Vagina (tissue), 2 donors: ENCODE data around the gene EN2. TPM values are rescaled to one million over a fixed set of nuclear protein-coding genes. Genes with fewer than 3 reads are reported as not detected.

ENCODE experiments used
- DNase-seq, 2 donors: peaks; one replicate each; pipeline ENCODE4 v3.0.0-alpha.2; 2017; ENCODE audit errors: extremely low spot score in 2 of 2
- H3K27ac ChIP-seq: fragments of 200-600 bp; sonication (generic); one replicate; pipeline ENCODE4 v1.5.1; 2019
- H3K27me3 ChIP-seq: fragments of 200-600 bp; sonication (generic); one replicate; pipeline ENCODE4 v1.5.1; 2019
- H3K36me3 ChIP-seq, 2 donors: fragments of 200-600 bp; sonication (generic); one replicate each; pipeline ENCODE4 v1.5.1; 2017 to 2019
- H3K4me1 ChIP-seq: fragments of 200-600 bp; sonication (generic); one replicate; pipeline ENCODE4 v1.5.1; 2019
- H3K4me3 ChIP-seq, 2 donors: fragments of 200-600 bp; sonication (generic); 1 replicate in 1 of 2; 2 replicates in 1 of 2; pipeline ENCODE4 v1.5.1; 2016 to 2019
- H3K9me3 ChIP-seq: fragments of 200-600 bp; sonication (generic); one replicate; pipeline ENCODE4 v1.5.1; 2019
- CTCF ChIP-seq, 3 experiments: fragments of 450-650 bp in 2 of 3; fragments of 200-600 bp in 1 of 3; sonication (generic) in 1 of 3; IDR thresholded peaks; one replicate each; pipeline ENCODE4 v1.5.1; 2017 to 2019; ENCODE audit warnings: antibody characterized with exemption in 3 of 3, mild to moderate bottlenecking in 2 of 3, moderate library complexity in 2 of 3
- POLR2A ChIP-seq, 2 donors: fragments of 450-650 bp; IDR thresholded peaks; one replicate each; pipeline ENCODE4 v1.6.1; 2017; ENCODE audit warnings: antibody characterized with exemption in 2 of 2, mild to moderate bottlenecking in 2 of 2, moderate library complexity in 2 of 2
- POLR2AphosphoS5 ChIP-seq, 2 donors: sonication (generic); formaldehyde crosslinking; IDR thresholded peaks; one replicate each; pipeline ENCODE4 v1.9.0; 2017; ENCODE audit warnings: antibody characterized with exemption in 2 of 2, mild to moderate bottlenecking in 2 of 2, low read depth in 1 of 2; ENCODE audit not compliant: insufficient read depth in 1 of 2
- intact Hi-C: fragments of 100-400 bp; cut with DNase I; formaldehyde crosslinking; loops from one replicate; pipeline ENCODE4 v1.15.1; 2023
- total RNA-seq: library from RNA; depleted of rRNA; stranded (reverse); fragments of >200 nt; gene quantifications from one replicate; pipeline ENCODE4 v1.2.3, GENCODE V29; 2016

EN2 gene
- total RNA-seq, 1 donor from 2014 or later: 0.98 TPM

GRCh38 chr7:155505422-155505793 is 47.5 kb downstream of the EN2 start:
- peaks cover 24% of the 10 kb centered on the region for H3K27me3 ChIP-seq

GRCh38 chr7:155506854-155507337 is 49.0 kb downstream of the EN2 start:
- TF ChIP-seq POLR2A (IDR thresholded peaks at IDR 0.05) (no peak), POLR2AphosphoS5 (IDR thresholded peaks at IDR 0.05; ENCODE audit: insufficient read depth in 1 of 2, low read depth in 1 of 2) (no peak), CTCF (IDR thresholded peaks at IDR 0.05) (no peak)
- Histone ChIP-seq H3K4me3 (no peak overlapping the region), H3K9me3 (no peaks in the 10 kb centered on the region), H3K36me3 (no peaks in the 10 kb centered on the region), H3K27me3 (peaks cover 26% of the 10 kb centered on the region), H3K27ac (no peak overlapping the region), H3K4me1 (peaks cover 7% of the 10 kb centered on the region)
- intact Hi-C loops: no loop called here
- DNase-seq: no peak

More at GRCh38 chr7:155505422-155505793, 47.5 kb downstream of the EN2 start:
- no peak overlapping the region for H3K4me3 ChIP-seq
- TF ChIP-seq CTCF (IDR thresholded peaks at IDR 0.05) (no peak), POLR2A (IDR thresholded peaks at IDR 0.05) (no peak), POLR2AphosphoS5 (IDR thresholded peaks at IDR 0.05; ENCODE audit: insufficient read depth in 1 of 2, low read depth in 1 of 2) (no peak)
- H3K9me3 ChIP-seq: no peaks in the 10 kb centered on the region
- no peak overlapping the region for H3K27ac ChIP-seq
- peaks cover 7% of the 10 kb centered on the region for H3K4me1 ChIP-seq
- intact Hi-C loops: no loop called here
- H3K36me3 ChIP-seq: no peaks in the 10 kb centered on the region
- DNase-seq: no peak

GRCh38 chr7:155507576-155507975 is 49.6 kb downstream of the EN2 start:
- DNase-seq: no peak
- TF ChIP-seq POLR2AphosphoS5 (IDR thresholded peaks at IDR 0.05; ENCODE audit: insufficient read depth in 1 of 2, low read depth in 1 of 2) (no peak), POLR2A (IDR thresholded peaks at IDR 0.05) (no peak), CTCF (IDR thresholded peaks at IDR 0.05) (no peak)
- no peaks in the 10 kb centered on the region for H3K36me3 ChIP-seq
- H3K4me3 ChIP-seq: no peak overlapping the region
- H3K27me3 ChIP-seq: peaks cover 26% of the 10 kb centered on the region
- no peak overlapping the region for H3K27ac ChIP-seq
- peaks cover 7% of the 10 kb centered on the region for H3K4me1 ChIP-seq
- H3K9me3 ChIP-seq: no peaks in the 10 kb centered on the region
- intact Hi-C loops: no loop called here

- intact Hi-C loops: no loop called here
- H3K9me3 ChIP-seq: no peaks in the 10 kb centered on the region
- no peak overlapping the region for H3K4me3 ChIP-seq
- no peak for TF ChIP-seq POLR2A (IDR thresholded peaks at IDR 0.05)
- TF ChIP-seq CTCF (IDR thresholded peaks at IDR 0.05): no peak
- no peaks in the 10 kb centered on the region for H3K36me3 ChIP-seq
- DNase-seq: no peak
- peaks cover 7% of the 10 kb centered on the region for H3K4me1 ChIP-seq
- no peak overlapping the region for H3K27ac ChIP-seq
- H3K27me3 ChIP-seq: peaks cover 26% of the 10 kb centered on the region
Measured at GRCh38 chr7:155508376-155509358, 50.7 kb downstream of the EN2 start.

GRCh38 chr7:155509359-155509724 is 51.4 kb downstream of the EN2 start:
- no peak overlapping the region for H3K27ac ChIP-seq
- no peaks in the 10 kb centered on the region for H3K9me3 ChIP-seq
- DNase-seq: no peak
- H3K4me1 ChIP-seq: peaks cover 7% of the 10 kb centered on the region
- H3K36me3 ChIP-seq: no peaks in the 10 kb centered on the region
- H3K4me3 ChIP-seq: no peak overlapping the region
- no peak for TF ChIP-seq POLR2A (IDR thresholded peaks at IDR 0.05)
- TF ChIP-seq POLR2AphosphoS5 (IDR thresholded peaks at IDR 0.05; ENCODE audit: insufficient read depth in 1 of 2, low read depth in 1 of 2): no peak
- no peak for TF ChIP-seq CTCF (IDR thresholded peaks at IDR 0.05)
- H3K27me3 ChIP-seq: peaks cover 26% of the 10 kb centered on the region
- intact Hi-C loops: no loop called here
